NT2/D1 (cell line): ENCODE measurements around the gene HOXD11.

Experiments used
- DNase-seq: peaks from one replicate; pipeline ENCODE4 v3.0.0-alpha.2; 2011; ENCODE audit warnings: low read depth, low spot score
- H3K27me3 ChIP-seq: 2 replicates; pipeline ENCODE4 v1.6.0; 2011; ENCODE audit warnings: mild to moderate bottlenecking; ENCODE audit not compliant: insufficient read length, insufficient read depth
- H3K36me3 ChIP-seq: 2 replicates; pipeline ENCODE4 v1.6.1; 2011; ENCODE audit warnings: mild to moderate bottlenecking, low read length, mixed read lengths; ENCODE audit not compliant: insufficient read depth, insufficient read length
- H3K4me1 ChIP-seq: 2 replicates; pipeline ENCODE4 v1.5.1; 2011; ENCODE audit not compliant: insufficient read depth, insufficient read length
- H3K4me3 ChIP-seq: 2 replicates; pipeline ENCODE4 v1.5.1; 2011; ENCODE audit warnings: low read depth; ENCODE audit not compliant: insufficient read length
- H3K9ac ChIP-seq: 2 replicates; pipeline ENCODE4 v1.6.0; 2011; ENCODE audit warnings: low read depth; ENCODE audit not compliant: insufficient read length
- H3K9me3 ChIP-seq: 2 replicates; pipeline ENCODE4 v1.5.1; 2011; ENCODE audit warnings: mild to moderate bottlenecking, low read length; ENCODE audit not compliant: insufficient read depth
- SUZ12 ChIP-seq: IDR thresholded peaks from 2 replicates; pipeline ENCODE4 v1.6.1; 2011; ENCODE audit not compliant: insufficient read length, insufficient read depth; ENCODE audit errors: extremely low read depth
- YY1 ChIP-seq: IDR thresholded peaks from 2 replicates; pipeline ENCODE4 v1.6.1; 2011; ENCODE audit not compliant: insufficient read length, insufficient read depth
- ZNF274 ChIP-seq: IDR thresholded peaks from 2 replicates; pipeline ENCODE4 v1.6.1; 2011; ENCODE audit warnings: mild to moderate bottlenecking, low read depth, low read length

The HOXD11 gene

GRCh38 chr2:176072292-176072669, 34.8 kb upstream of the HOXD11 start:
- H3K9me3 ChIP-seq = peaks cover 23% of the 10 kb centered on the region; the same call in 1 of the 2 replicates
- no peaks in the 10 kb centered on the region for H3K36me3 ChIP-seq
- no peak overlapping the region for H3K9ac ChIP-seq
- H3K4me3 ChIP-seq = no peak overlapping the region
- H3K4me1 ChIP-seq = no peaks in the 10 kb centered on the region
- no peak for DNase-seq
- H3K27me3 ChIP-seq = no peaks in the 10 kb centered on the region
- no peak for TF ChIP-seq ZNF274
- no peak for TF ChIP-seq SUZ12
- no peak for TF ChIP-seq YY1

DNA sequence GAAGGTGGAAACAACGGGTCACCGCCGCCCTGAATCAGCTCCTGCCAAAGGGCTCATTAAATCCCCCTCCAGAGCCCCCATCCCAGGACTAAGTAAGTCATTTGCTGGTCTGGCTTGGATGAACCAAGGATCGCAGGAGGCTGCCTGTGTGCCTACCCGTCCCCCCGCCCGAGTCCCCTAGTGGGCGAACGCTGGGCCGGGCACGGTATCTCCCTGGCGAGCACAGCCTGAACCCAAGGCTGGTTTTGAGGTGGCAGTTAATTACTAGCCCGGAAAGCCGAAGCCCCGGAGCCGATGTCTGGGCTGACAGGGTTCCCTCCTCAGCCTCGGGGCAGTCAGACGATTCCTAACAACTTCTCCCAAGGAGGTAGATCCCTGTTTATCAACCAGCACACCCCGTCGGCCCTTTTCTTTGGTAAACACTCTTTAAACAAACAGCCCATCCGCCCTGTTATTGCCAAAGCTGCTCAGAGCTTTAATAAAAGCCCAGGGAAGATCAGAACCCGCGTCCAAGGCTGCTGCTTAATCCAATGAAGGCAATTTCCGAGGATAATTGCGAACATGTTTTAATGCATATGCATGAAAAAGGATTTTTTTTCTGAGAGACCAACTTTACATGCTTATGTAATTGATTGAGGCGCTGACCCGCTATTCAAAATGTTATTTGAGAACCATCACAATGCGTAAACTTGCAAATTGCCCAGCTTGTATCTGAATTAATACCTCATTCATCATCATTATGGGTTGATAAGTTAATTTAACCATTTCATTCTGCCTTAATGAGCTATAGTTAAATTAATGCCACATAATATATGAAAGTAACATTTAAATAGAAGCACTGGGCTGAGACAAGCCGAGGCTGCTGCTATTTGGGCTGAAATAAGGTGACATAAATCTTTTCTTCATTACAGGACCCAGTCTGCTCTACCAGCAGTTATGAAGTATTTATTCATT, 33.9 kb upstream of the HOXD11 start:
- no peak for TF ChIP-seq ZNF274
- TF ChIP-seq YY1 = no peak
- no peak for TF ChIP-seq SUZ12
- Histone ChIP-seq H3K9me3 (peaks cover 16% of the 10 kb centered on the region), H3K27me3 (no peaks in the 10 kb centered on the region)

GRCh38 chr2:176074919-176075425, 32.1 kb upstream of the HOXD11 start:
- DNase-seq = no peak
- H3K9me3 ChIP-seq = peaks cover 25% of the 10 kb centered on the region
- no peak overlapping the region for H3K4me3 ChIP-seq
- no peaks in the 10 kb centered on the region for H3K36me3 ChIP-seq
- no peak for TF ChIP-seq ZNF274
- no peak for TF ChIP-seq YY1
- TF ChIP-seq SUZ12 = no peak
- no peaks in the 10 kb centered on the region for H3K27me3 ChIP-seq
- no peak overlapping the region for H3K9ac ChIP-seq
- no peaks in the 10 kb centered on the region for H3K4me1 ChIP-seq

More for the DNA sequence above, 33.9 kb upstream of the HOXD11 start:
- no peak for DNase-seq
- Histone ChIP-seq H3K9ac (no peak overlapping the region), H3K4me3 (no peak overlapping the region), H3K36me3 (no peaks in the 10 kb centered on the region), H3K4me1 (no peaks in the 10 kb centered on the region)

DNA sequence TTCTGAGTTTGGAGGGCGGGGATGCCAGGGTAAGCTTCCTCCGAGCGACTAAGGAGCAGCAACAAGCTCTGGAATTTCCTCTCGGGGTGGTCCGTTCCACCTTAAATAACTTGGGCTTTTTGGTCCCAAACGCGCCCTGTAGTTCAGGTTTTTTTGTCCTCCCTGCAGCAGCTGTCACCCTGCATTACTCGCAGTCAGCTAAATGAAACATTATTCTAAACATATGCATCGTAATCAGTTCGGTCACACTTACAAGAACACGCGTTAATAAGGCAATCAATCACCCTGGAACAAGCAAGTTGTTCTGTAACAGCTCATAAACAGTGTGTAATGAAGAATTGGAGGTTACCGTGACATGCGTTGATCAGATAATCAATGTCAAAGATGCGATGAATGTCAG, 31.6 kb upstream of the HOXD11 start:
- H3K4me3 ChIP-seq = no peak overlapping the region
- H3K9me3 ChIP-seq = peaks cover 26% of the 10 kb centered on the region
- no peak for DNase-seq
- TF ChIP-seq SUZ12 (no peak), ZNF274 (no peak)
- no peaks in the 10 kb centered on the region for H3K36me3 ChIP-seq
- H3K9ac ChIP-seq = no peak overlapping the region
- peaks cover 2% of the 10 kb centered on the region for H3K27me3 ChIP-seq
- H3K4me1 ChIP-seq = no peaks in the 10 kb centered on the region

DNA sequence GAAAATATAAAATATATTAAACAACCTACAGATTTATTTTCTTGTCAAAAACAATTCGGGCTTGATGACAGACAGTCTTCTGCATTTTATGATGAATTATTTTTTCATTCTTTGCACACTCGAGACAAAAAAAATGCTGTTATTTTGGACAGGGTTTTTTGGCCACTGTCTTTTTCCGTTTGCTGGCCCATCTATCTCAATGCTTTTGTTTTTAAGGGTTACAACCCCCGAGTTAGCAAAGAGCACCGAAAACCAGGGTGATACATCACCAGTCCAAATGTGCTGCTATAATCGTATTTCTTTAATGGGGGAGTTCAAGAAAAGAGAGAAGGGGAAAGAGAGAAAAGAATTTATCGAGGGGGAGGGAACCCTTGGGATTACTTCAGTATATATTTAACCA, 31.0 kb upstream of the HOXD11 start:
- no peaks in the 10 kb centered on the region for H3K4me1 ChIP-seq
- peaks cover 8% of the 10 kb centered on the region for H3K27me3 ChIP-seq
- DNase-seq = no peak
- H3K9ac ChIP-seq = no peak overlapping the region
- peaks cover 31% of the 10 kb centered on the region for H3K9me3 ChIP-seq
- H3K36me3 ChIP-seq = no peaks in the 10 kb centered on the region
- no peak for TF ChIP-seq SUZ12
- TF ChIP-seq YY1 = no peak
- TF ChIP-seq ZNF274 = no peak
- H3K4me3 ChIP-seq = no peak overlapping the region

DNA sequence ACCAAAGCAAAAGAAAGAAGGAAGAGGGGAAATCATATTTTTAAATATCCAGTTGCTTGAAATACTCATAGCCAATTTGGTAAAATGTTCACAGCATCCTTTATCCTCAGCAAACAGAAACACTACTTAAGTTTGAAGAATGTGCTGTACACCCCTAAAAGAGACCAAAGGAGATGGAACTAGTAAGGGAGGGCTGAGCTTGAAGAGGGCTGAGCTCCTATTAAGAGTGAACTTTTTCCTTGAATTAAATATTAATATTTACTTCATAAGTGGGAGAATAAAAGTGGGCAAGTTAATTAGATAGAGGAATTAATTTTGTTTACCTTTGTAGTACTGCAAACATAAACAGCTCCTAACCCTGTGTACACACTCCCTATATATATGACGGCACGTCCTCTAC, 30.3 kb upstream of the HOXD11 start:
- TF ChIP-seq SUZ12 = no peak
- TF ChIP-seq YY1 = no peak
- TF ChIP-seq ZNF274 = no peak
- Histone ChIP-seq H3K27me3 (peaks cover 15% of the 10 kb centered on the region), H3K36me3 (no peaks in the 10 kb centered on the region), H3K9me3 (peaks cover 39% of the 10 kb centered on the region), H3K4me3 (no peak overlapping the region), H3K9ac (no peak overlapping the region), H3K4me1 (no peaks in the 10 kb centered on the region)
- DNase-seq = no peak

- H3K27me3 ChIP-seq = peaks cover 34% of the 10 kb centered on the region
- no peak overlapping the region for H3K4me3 ChIP-seq
These were observed 28.4 kb upstream of the HOXD11 start for GRCh38 chr2:176078541-176079284.

More at GRCh38 chr2:176078541-176079284, 28.4 kb upstream of the HOXD11 start:
- TF ChIP-seq ZNF274 (no peak), YY1 (no peak), SUZ12 (no peak)
- no peaks in the 10 kb centered on the region for H3K4me1 ChIP-seq
- H3K9ac ChIP-seq = no peak overlapping the region
- no peaks in the 10 kb centered on the region for H3K36me3 ChIP-seq
- DNase-seq = no peak
- H3K9me3 ChIP-seq = peaks cover 39% of the 10 kb centered on the region
